HPDE6-E6E7 (cell line): ENCODE data around the gene SLC16A10.
"Not testable (repeated sequence)": the region's sequence is repeated elsewhere in the genome, so short reads cannot be mapped to it uniquely, and the experiment has no call there.

Source experiments
- DNase-seq: peaks from one replicate; pipeline ENCODE4 v3.0.0; 2011; ENCODE audit warnings: missing footprints; ENCODE audit errors: extremely low spot score

SLC16A10 gene

DNA sequence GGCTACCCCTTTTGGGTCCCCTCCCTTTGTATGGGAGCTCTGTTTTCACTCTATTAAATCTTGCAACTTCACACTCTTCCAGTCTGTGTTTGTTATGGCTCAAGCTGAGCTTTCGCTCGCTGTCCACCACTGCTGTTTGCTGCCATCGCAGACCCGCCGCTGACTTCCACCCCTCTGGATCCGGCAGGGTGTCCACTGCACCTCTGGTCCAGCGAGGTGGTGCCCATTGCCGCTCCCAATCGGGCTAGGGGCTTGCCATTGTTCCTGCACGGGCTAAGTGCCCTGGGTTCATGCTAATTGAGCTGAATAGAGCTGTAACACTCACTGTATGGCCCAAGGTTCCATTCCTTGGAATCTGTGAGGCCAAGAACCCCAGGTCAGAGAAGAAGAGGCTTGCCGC, 43.7 kb downstream of the SLC16A10 start:
- not testable (repeated sequence) for DNase-seq

DNA sequence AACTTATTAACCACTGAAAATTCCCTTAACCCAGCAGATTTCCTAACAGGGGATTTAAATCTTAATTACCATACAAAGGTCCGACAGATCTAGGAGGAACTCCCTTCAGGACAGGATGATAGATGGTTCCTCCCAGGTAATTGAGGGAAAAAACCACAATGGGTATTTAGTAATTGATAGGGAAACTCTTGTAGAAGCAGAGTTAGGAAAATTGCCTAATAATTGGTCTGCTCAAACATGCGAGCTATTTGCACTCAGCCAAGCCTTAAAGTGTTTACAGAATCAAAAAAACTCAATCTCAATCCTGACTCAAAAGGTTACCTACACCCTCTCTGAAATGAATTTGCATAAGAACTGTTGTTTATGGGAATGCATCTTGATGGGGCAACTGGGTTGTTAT, 45.4 kb downstream of the SLC16A10 start:
- DNase-seq: not testable (repeated sequence)

DNA sequence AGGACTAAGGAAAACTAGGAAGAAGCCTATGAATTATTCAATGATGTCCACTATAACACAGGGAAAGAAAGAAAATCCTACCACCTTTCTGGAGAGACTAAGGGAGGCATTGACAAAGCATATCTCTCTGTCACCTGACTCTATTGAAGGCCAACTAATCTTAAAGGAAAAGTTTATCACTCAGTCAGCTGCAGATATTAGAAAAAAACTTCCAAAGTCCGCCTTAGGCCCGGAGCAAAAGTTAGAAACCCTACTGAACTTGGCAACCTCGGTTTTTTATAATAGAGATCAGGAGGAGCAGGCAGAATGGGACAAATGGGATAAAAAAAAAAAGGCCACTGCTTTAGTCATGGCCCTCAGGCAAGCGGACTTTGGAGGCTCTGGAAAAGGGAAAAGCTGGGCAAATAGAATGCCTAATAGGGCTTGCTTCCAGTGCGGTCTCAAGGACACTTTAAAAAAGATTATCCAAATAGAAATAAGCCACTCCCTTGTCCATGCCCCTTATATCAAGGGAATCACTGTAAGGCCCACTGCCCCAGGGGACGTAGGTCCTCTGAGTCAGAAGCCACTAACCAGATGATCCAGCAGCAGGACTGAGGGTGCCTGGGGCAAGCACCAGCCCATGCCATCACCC, 47.0 kb downstream of the SLC16A10 start:
- DNase-seq: not testable (repeated sequence)

DNA sequence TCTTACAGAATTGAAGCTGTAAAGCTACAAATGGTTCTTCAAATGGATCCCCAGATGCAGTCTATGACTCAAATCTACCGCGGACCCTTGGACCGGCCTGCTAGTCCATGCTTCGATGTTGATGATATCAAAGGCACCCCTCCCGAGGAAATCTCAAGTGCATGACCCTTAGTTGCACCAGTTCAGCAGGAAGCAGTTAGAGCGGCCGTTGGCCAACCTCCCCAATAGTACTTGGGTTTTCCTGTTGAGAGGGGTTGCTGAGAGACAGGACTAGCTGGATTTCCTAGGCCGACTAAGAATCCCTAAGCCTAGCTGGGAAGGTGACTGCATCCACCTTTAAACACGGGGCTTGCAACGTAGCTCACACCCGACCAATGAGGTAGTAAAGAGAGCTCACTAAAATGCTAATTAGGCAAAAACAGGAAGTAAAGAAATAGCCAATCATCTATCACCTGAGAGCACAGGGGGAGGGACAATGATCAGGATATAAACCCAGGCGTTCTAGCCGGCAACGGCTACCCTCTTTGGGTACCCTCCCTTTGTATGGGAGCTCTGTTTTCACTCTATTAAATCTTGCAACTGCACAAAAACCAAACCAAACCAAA, 50.3 kb downstream of the SLC16A10 start:
- DNase-seq: not testable (repeated sequence)

DNA sequence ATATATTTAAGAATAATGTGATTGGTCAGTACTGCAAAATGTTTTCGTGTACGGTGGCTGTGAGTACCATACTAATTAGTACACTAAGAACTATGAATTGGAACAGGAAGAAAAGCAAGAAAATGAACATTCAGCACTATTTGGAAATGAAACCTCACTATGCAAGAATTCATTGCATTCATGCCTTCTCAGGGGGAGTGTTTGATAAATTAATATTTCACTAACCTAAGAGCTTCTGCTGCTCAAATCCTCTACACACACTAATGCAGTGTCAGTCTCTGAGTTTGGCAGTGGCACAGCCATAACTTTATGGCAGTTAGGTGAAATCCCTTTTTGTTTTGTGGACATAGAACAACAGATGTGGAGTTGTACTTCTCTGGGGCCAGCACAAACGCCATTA, 60.1 kb downstream of the SLC16A10 start:
- no peak for DNase-seq

DNA sequence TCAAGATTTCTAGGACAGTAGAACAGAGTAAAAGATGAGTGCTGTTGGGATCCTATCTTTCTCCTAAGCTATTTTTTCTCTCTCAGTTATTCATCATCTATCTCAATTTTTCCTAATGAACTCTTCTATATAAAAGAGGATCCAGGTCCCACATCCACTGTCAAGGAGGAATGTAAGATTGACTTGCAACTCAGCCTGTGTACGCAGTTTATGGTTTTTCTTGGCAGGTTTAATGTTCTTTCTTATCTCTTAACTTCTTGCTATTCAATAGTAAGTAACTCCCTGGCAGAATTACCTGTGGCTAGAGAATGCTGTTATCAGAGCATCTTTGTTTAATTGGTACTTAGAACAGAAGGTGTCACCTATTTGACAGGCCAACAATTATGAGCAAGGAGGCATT, 60.8 kb downstream of the SLC16A10 start:
- no peak for DNase-seq

DNA sequence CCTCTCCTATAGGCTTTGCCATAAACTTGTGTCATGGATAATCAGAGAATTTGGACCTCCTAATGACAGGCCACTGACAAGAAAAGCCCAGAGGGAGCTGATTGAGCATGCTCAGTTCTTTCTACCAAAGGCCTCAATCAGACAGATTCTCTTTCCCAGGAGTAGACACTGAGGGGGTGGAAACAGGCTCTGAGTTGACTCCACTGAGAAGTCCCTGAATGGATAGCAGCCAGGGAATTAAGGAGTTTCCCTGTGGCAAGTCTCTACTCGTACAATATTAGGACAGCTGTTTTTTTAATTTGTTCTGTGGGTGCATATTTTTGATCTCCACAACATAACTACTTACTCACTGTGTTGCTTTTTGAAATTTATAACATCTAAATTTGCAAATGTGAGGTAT, 63.3 kb downstream of the SLC16A10 start:
- DNase-seq: peak; percentile 31

DNA sequence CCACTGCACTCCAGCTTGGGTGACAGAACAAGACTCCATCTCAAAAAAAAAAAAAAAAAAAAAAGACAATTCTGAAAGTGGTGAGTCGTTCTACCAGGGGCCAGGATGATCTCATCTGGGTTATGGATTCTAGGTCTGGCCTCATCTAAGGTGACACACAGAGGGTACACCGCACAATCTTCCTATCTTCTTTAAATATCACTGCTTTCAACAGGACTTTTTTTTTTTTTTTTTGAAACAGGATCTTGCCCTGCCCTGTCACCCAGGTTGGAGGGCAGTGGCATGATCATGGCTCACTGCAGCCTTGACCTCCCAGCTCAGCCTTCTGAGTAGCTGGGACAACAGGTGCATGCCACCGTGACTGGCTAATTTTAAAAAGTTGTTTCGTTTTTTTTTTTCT, 67.7 kb downstream of the SLC16A10 start:
- DNase-seq: no peak

DNA sequence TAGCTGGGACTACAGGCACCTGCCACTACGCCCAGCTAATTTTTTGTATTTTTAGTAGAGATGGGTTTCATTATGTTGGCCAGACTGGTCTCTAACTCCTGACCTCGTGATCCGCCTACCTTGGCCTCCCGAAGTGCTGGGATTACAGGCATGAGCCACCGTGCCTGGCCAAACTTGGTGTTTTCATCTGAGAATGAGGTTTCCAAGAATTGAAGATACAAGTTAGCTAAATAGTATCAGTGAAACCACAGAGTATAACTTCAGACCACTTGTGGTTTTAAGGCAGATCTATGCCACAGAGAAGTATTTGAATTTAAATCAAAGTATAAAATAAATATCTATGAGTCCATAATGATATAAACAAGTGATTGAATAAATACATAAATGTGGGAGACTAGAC, 70.1 kb downstream of the SLC16A10 start:
- no peak for DNase-seq

DNA sequence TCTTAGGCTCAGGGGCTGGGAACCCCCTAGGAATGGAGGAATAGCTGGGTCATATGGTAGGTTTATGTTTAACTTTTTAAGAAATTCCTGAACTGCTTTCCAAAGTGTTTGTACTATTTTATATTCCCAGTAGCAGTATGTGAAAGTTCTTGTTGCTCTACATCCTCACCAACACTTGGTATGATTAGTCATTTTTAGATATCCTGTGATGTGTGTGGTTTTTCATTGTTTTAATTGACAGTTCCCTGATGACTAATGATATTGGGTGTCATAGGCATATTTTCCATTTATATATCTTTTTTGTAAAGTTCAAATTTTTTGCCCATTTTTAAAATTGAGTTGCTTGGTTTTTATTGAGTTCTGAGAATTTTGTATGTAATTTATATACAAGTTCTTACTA, 72.3 kb downstream of the SLC16A10 start:
- no peak for DNase-seq

DNA sequence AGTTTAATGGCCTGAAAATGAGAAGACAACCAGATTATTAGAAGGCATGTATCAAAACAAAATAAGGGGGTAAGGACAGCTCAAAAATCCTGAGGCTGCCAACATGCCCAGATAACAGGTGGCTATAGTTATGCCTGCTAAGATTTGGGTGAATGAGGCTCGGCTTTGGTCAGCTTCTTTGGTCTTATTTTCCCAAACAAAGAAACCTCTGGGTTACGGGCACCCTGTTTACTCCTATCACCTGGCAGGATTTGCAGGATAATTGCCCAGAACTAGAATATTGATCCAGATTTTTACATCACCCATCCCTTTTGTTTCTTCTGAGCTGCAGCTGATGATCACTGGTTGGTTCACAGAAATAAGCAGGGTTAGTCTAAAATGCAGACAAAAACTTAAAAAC, 74.3 kb downstream of the SLC16A10 start:
- no peak for DNase-seq

DNA sequence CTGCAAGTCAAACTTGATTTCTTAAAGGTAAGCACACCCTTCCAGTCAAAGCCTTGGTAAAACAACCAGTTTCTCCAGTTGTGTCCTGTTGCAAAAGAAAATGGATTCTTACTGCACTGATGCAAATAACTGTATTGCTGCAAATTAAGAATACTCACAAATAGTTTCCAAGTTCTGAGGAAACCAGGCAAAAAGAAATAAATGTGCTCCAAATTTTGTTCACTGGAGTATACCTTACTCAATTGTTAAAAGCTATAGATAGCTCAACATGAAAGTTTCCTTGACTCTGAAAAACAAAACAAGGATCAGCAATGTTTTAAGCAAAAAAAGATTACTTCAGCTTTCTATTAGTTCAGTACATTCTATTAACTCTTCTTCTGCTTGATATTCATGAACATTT, 75.2 kb downstream of the SLC16A10 start:
- DNase-seq: no peak

DNA sequence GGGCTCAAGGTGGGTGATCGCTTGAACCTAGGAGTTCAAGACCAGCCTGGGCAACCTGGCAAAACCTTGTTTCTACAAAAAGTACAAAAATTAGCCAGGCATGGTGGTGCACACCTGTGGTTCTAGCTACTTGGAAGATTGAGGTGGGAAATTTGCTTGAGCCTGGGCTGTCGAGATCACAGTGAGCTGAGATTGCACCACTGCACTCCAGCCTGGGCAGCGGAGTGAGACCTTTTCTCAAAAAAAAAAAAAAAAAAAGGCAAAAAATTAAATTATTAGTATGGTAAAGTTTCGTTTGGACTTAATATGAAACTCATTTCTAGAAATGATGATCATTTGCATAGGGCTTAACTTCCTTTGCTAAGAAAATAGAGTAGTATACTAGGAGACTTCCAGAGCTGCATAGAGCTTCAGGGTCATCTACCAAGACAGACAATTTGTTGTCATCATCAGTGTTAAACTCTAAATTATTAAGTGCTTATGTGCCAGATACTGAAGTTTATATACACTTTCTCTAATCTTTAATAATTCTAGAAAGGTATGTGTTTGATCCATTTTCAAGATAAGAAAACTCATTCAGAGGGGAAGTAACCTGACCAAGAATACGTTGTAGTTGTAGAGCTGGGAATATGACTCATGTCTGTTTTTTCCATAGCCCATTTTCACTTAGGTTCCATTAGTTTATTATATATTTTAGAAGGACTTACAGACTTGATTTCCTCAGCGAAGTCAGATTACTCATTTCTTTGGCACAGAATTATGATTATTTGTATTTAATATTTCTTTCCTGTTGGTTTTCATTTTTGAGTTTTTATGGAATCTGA, 84.5 kb downstream of the SLC16A10 start:
- DNase-seq: no peak

DNA sequence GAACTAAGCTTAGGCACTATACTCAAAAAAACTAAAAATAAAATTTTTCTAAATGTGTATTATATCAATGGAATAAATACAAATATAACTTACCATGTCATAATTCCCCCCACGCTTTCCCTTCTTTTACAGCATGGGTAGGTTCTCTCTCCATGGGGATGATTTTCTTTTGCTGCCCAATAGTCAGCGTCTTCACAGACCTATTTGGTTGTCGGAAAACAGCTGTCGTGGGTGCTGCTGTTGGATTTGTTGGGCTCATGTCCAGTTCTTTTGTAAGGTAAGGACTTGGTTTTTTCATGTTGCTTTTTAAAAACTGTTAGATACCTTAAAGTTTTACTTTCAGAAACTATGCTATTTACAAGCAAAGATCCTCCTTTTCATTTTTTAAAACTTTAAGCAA, 85.3 kb downstream of the SLC16A10 start:
- DNase-seq: no peak

DNA sequence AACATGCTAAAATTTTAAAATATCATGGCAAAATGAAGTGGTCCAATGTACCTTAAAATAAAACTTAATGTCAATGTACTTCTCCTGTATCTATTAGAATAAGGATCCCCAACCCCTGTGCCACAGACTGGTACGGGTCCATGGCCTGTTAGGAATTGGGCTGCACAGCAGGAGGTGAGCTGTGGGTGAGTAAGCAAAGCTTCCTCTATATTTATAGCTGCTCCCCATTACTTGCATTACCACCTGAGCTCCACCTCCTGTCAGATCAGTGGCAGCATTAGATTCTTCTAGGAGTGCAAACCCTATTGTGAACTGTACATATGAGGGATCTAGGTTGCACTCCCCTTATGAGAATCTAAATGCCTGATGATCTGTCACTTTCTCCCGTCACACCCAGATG, 86.0 kb downstream of the SLC16A10 start:
- no peak for DNase-seq

DNA sequence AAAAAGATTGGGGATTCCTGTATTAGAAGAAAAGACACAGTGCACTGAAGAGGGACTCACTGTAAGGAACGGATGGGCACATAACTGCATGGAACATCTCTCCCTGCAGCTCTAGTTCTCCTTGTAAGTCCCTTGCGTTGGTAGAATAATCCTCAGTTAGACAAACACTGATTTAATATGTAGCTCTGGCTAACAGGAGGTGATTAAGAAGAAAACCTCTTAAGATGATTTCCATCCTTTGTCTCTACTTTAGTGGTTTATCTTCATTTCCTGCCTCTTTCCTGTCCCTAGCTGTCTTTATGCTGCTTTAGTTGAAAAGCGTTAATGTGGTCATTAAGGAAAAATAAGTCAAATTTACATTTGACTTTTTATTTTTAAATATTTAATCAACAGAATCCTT, 86.6 kb downstream of the SLC16A10 start:
- no peak for DNase-seq

DNA sequence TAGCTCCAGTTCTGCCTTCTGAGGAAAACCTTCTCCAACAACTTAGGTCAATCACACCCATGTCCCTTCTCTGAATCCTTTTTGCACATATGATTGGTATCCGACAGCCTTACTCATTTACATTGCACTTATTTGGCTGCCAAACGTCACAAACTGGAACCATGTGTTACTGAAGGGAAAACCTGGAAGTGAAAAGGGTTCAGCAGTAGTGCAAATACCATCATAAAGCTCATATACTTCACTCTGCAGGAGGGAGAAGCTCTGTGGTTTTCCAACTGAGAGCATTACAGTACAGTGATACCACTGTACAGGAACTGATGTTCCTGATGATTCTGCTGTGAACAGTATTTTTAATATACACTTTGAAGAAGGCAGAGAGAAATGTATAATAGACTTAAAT, 87.8 kb downstream of the SLC16A10 start:
- no peak for DNase-seq

DNA sequence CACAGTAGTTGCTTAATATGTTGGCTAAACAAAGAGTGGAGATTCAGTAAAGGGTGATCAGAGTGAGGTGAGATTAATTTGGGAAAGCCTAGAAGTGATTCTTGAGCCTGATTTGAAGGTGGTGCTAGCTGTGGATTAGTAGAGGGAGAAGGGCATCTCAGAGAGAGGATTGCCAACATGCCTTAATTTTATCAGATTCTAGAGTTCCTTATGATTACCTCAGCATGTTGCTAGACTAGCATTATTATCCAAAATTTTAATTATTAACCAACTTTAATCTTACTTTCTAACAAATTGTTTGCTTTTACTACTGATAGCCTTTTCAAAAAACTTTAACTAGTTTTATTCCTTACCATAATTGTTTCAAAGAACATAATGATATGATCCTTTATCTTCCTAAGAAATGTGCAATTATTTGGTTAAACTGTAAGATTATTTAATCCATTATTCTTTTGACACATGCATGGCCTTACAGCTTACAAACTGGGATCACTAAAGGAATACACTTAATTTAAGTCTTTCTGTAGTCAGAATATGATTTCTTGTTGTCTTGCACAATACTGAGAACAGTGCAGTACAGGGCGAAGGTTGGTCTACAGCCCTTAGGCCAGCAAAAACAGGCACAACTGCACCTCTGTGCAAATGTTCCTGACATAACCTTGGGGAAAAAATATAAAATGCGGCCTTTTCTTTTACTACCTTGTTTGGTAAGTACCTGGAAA, 88.9 kb downstream of the SLC16A10 start:
- DNase-seq: no peak

DNA sequence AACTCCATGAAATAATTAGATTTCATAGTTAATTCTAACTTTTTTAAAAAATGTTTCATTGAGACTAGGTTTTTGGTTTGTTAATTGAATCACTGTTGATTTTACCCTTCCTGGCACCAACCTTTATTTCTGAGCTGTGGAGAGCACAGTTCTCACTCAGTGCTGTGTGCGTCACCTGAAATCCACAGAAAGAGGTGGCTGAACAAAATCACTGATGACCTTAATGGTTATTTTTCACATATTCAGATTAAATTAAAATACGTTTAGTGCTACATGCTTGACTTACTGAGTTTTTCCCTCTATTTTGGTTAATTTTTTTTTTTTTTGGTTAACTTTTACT, 89.4 kb downstream of the SLC16A10 start:
- DNase-seq: no peak

DNA sequence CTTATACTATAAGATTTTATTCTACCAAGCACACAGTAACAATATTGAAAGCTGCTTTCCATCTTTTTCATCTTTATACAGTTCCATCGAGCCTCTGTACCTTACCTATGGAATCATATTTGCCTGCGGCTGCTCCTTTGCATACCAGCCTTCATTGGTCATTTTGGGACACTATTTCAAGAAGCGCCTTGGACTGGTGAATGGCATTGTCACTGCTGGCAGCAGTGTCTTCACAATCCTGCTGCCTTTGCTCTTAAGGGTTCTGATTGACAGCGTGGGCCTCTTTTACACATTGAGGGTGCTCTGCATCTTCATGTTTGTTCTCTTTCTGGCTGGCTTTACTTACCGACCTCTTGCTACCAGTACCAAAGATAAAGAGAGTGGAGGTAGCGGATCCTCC, 89.8 kb downstream of the SLC16A10 start:
- no peak for DNase-seq

DNA sequence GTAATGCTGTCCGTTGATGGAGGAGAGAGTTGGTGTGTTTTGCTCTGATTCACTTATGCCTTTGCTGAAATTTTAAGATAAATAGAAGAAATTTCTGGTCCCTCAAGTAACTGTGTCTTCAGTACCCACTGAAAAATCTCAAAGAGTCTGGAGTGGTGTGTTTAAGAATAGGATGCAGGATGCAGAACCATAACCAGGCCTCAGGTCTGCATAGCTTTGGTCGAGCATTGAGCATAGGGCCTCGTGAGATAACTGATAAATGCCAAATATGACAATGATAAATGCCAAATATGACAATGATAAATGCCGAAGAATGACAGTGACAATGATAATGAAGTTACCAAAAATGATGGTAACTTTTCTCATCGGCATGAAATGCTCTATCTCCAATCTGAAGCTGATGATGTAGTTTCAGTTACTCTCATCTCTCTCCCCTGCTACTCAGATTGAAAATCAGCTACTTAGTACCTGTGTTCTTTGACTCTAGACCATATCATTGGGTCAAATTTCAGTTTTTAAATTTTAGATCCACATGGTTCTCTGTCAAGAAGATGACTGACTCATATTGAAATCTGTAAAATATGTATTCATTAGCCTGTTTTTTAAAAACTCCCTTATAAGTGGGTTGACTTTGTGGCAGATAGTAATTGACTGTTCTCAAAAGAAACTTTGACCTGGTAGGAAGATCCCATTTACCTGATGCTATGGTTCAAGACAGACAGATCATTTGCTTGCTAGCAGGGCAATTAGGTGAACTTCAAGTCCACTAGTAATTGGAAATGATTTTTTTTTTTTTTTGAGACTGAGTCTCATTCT, 96.6 kb downstream of the SLC16A10 start:
- no peak for DNase-seq
